ENCODE data around the gene IGSF1. TPM values are rescaled to one million over a fixed set of nuclear protein-coding genes. Genes with fewer than 3 reads are reported as not detected.

The IGSF1 gene
- total and polyA plus RNA-seq, 2 of the 4 experiments (the other 2 are of a cell fraction) = not detected

- POLR2A ChIA-PET (ENCODE audit: unreplicated experiment) = no interaction called here
These were observed 31.7 kb downstream of the IGSF1 start for GRCh38 chrX:131257367-131257766.

More at GRCh38 chrX:131257367-131257766, 31.7 kb downstream of the IGSF1 start:
- Histone ChIP-seq H3K9ac (ENCODE audit: low read depth, low read length) (no peak overlapping the region), H3K4ac (ENCODE audit: low read depth, low read length) (no peak overlapping the region), H2BK120ac (ENCODE audit: low read depth, low read length) (no peak overlapping the region), H3K9me3 (ENCODE audit: control insufficient read depth, insufficient read depth, low read length) (0 out of 2 replicates have a peak, but pooled peaks cover 1% of the 10 kb centered on the region), H4K8ac (ENCODE audit: low read depth in 2 of 2, low read length in 2 of 2) (no peak overlapping the region), H3K4me1 (ENCODE audit: control insufficient read depth, insufficient read depth, low read length) (no peaks in the 10 kb centered on the region), H4K20me1 (ENCODE audit: insufficient read depth, low read length) (no peaks in the 10 kb centered on the region), H2AK9ac (replicated peaks; ENCODE audit: low read depth, low read length, poor library complexity) (no peak overlapping the region), H3K4me3 (ENCODE audit: insufficient read depth, low read depth, low read length) (no peak overlapping the region), H3K36me3 (ENCODE audit: control insufficient read depth, insufficient read depth, low read length) (no peaks in the 10 kb centered on the region), H3K18ac (ENCODE audit: low read depth, low read length) (no peak overlapping the region), H3K27ac (ENCODE audit: insufficient read depth, low read length) (no peak overlapping the region), H3K23ac (ENCODE audit: low read depth, low read length) (no peak overlapping the region), H3K9me1 (ENCODE audit: insufficient read depth, low read length) (no peaks in the 10 kb centered on the region), H4K5ac (ENCODE audit: low read depth, low read length) (no peak overlapping the region), H2AFZ (replicated peaks; ENCODE audit: low read length, poor library complexity) (no peak overlapping the region), H4K91ac (ENCODE audit: insufficient read depth, low read depth, low read length) (no peak overlapping the region), H3K56ac (ENCODE audit: extremely low read depth, insufficient read depth, low read length) (no peak overlapping the region), H3K14ac (replicated peaks; ENCODE audit: low read depth, low read length) (no peak overlapping the region), H2BK15ac (ENCODE audit: low read depth, low read length) (no peak overlapping the region), H3K27me3 (ENCODE audit: control insufficient read depth, insufficient read depth, low read length) (no peaks in the 10 kb centered on the region), H3K4me2 (ENCODE audit: low read depth, low read length) (no peak overlapping the region), H2BK20ac (ENCODE audit: low read depth, low read length) (no peak overlapping the region), H2AK5ac (ENCODE audit: low read depth, low read length) (no peak overlapping the region), H2BK5ac (ENCODE audit: low read depth, low read length, poor library complexity, severe bottlenecking) (no peak overlapping the region), H3K79me1 (ENCODE audit: low read depth in 1 of 2, low read length in 2 of 2) (no peaks in the 10 kb centered on the region)
- CTCF ChIA-PET = no interaction called here
- in situ Hi-C loops (cut with MboI; ENCODE audit: low sequenced_read_pairs) (no loop called here), intact Hi-C loops (cut with micrococcal nuclease) (no loop called here), dilution Hi-C loops (cut with HindIII; ENCODE audit: low sequenced_read_pairs, unreplicated experiment) (no loop called here)
- ATAC-seq (ENCODE audit: low read depth) (no peak), DNase-seq (no peak)
- TF ChIP-seq FOS (IDR thresholded peaks at IDR 0.05; ENCODE audit: low read depth, low read length) = no peak
- no peak for TF ChIP-seq MAFK (IDR thresholded peaks at IDR 0.05; ENCODE audit: low read depth, low read length)
- TF ChIP-seq CTCF (conservative IDR thresholded peaks at IDR 0.05; ENCODE audit: low read depth, low read length) = no peak
- TF ChIP-seq RAD21 (IDR thresholded peaks at IDR 0.05; ENCODE audit: low read length) = no peak
- no peak for TF ChIP-seq MAZ (IDR thresholded peaks at IDR 0.05; ENCODE audit: borderline replicate concordance, low read depth, low read length)
- TF ChIP-seq SMC3 (IDR thresholded peaks at IDR 0.05; ENCODE audit: low read depth, low read length) = no peak
- no peak for TF ChIP-seq POLR2A (IDR thresholded peaks at IDR 0.05; ENCODE audit: low read depth, low read length)
- TF ChIP-seq CEBPB (IDR thresholded peaks at IDR 0.05; ENCODE audit: low read depth, low read length) = no peak
- no peak for TF ChIP-seq USF2 (IDR thresholded peaks at IDR 0.05; ENCODE audit: low read depth, low read length)
- no TSS peak for BruUV-seq (replicated peaks)

All from IMR-90 (cell line).